SK-N-SH (cell line): ENCODE data around the gene NDFIP1.

Experiments used
- ELF1 ChIP-seq: IDR thresholded peaks from 2 replicates; pipeline ENCODE4 v1.4.0; 2012
- FOXM1 ChIP-seq: IDR thresholded peaks from 2 replicates; pipeline ENCODE4 v1.4.0; 2012; ENCODE audit warnings: low read depth, mild to moderate bottlenecking
- POLR2AphosphoS5 ChIP-seq: IDR thresholded peaks from 2 replicates; pipeline ENCODE4 v1.6.1; 2012; ENCODE audit warnings: low read depth, low read length
- RAD21 ChIP-seq: IDR thresholded peaks from 2 replicates; pipeline ENCODE4 v1.6.1; 2012; ENCODE audit warnings: mild to moderate bottlenecking, low read length
- TF ChIP-seq, protein P1 (sequence below): IDR thresholded peaks from 2 replicates; pipeline ENCODE4 v1.4.0; 2012; ENCODE audit warnings: low read depth
- TF ChIP-seq, protein P2 (sequence below): fragments of 200-600 bp; sonication (generic); IDR thresholded peaks from 2 replicates; pipeline ENCODE4 v1.6.1; 2017; ENCODE audit warnings: antibody characterized with exemption, mild to moderate bottlenecking, moderate library complexity

DNA sequence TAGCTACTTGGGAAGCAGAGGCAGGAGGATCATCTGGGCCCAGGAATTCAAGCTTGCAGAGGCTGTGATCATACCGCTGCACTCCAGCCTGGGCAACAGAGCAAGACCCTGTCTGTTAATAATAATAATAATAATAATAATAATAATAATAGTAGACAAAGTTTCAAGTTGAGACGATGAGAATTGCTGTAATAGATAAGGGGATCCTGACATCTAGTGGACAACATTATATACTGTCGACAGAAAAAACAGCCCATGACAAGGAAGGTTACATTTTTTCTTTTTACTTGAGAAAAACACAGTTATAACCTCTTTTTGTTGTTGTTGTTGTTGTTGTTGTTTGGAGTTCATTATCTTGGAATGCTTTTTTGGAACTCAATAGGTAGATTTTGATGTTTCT is 35.3 kb downstream of the NDFIP1 start:
- TF ChIP-seq RAD21 (peak; percentile 77), FOXM1 (no peak), POLR2AphosphoS5 (no peak), ELF1 (no peak)
- TF ChIP-seq, protein P1, sequence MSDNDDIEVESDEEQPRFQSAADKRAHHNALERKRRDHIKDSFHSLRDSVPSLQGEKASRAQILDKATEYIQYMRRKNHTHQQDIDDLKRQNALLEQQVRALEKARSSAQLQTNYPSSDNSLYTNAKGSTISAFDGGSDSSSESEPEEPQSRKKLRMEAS: no peak
- TF ChIP-seq, protein P2, sequence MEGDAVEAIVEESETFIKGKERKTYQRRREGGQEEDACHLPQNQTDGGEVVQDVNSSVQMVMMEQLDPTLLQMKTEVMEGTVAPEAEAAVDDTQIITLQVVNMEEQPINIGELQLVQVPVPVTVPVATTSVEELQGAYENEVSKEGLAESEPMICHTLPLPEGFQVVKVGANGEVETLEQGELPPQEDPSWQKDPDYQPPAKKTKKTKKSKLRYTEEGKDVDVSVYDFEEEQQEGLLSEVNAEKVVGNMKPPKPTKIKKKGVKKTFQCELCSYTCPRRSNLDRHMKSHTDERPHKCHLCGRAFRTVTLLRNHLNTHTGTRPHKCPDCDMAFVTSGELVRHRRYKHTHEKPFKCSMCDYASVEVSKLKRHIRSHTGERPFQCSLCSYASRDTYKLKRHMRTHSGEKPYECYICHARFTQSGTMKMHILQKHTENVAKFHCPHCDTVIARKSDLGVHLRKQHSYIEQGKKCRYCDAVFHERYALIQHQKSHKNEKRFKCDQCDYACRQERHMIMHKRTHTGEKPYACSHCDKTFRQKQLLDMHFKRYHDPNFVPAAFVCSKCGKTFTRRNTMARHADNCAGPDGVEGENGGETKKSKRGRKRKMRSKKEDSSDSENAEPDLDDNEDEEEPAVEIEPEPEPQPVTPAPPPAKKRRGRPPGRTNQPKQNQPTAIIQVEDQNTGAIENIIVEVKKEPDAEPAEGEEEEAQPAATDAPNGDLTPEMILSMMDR: peak; percentile 66
